ENCODE results near the gene FAM43A. TPM values are rescaled to one million over a fixed set of nuclear protein-coding genes. Genes with fewer than 3 reads are reported as not detected.

FAM43A gene
- 9.3 and 13.9 TPM in 2 replicates for total RNA-seq (ENCODE audit: low replicate concordance)
- long read RNA-seq: 0 reads

GRCh38 chr3:194685718-194686413 is at the start of gene FAM43A:
TSS of gene FAM43A (plus strand) at chr3:194685883. CDS start at chr3:194686827, 944 bp downstream.
- H3K4me3 Mint-ChIP-seq: peak within 1 kb of the TSS; percentile 93
- H3K27me3 Mint-ChIP-seq: peaks cover 57% of the 10 kb centered on the region
- DNase-seq (ENCODE audit: extremely low spot score, unreplicated experiment): peak; percentile 90
- TF ChIP-seq, protein P1, sequence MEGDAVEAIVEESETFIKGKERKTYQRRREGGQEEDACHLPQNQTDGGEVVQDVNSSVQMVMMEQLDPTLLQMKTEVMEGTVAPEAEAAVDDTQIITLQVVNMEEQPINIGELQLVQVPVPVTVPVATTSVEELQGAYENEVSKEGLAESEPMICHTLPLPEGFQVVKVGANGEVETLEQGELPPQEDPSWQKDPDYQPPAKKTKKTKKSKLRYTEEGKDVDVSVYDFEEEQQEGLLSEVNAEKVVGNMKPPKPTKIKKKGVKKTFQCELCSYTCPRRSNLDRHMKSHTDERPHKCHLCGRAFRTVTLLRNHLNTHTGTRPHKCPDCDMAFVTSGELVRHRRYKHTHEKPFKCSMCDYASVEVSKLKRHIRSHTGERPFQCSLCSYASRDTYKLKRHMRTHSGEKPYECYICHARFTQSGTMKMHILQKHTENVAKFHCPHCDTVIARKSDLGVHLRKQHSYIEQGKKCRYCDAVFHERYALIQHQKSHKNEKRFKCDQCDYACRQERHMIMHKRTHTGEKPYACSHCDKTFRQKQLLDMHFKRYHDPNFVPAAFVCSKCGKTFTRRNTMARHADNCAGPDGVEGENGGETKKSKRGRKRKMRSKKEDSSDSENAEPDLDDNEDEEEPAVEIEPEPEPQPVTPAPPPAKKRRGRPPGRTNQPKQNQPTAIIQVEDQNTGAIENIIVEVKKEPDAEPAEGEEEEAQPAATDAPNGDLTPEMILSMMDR (conservative IDR thresholded peaks at IDR 0.05): peak; percentile 33
- H3K9me3 Mint-ChIP-seq: no peaks in the 10 kb centered on the region
- no peaks in the 10 kb centered on the region for H3K36me3 Mint-ChIP-seq
- H3K4me1 Mint-ChIP-seq (ENCODE audit: unreplicated experiment): peaks cover 42% of the 10 kb centered on the region
- peak within 1 kb of the TSS; percentile 81 for H3K27ac Mint-ChIP-seq

- H3K4me1 Mint-ChIP-seq (ENCODE audit: unreplicated experiment): peaks cover 6% of the 10 kb centered on the region
- no peaks in the 10 kb centered on the region for H3K9me3 Mint-ChIP-seq
- TF ChIP-seq, protein P1 (conservative IDR thresholded peaks at IDR 0.05): no peak
- H3K36me3 Mint-ChIP-seq: peaks cover 14% of the 10 kb centered on the region
- H3K27ac Mint-ChIP-seq: peak overlapping the region; percentile 29
- H3K27me3 Mint-ChIP-seq: no peaks in the 10 kb centered on the region
- peak; percentile 57 for DNase-seq (ENCODE audit: extremely low spot score, unreplicated experiment)
- no peak overlapping the region for H3K4me3 Mint-ChIP-seq
Observed at GRCh38 chr3:194637066-194637465, 48.6 kb upstream of the FAM43A start.

- peaks cover 18% of the 10 kb centered on the region for H3K36me3 Mint-ChIP-seq
- no peaks in the 10 kb centered on the region for H3K9me3 Mint-ChIP-seq
- TF ChIP-seq, protein P1 (conservative IDR thresholded peaks at IDR 0.05): no peak
- no peaks in the 10 kb centered on the region for H3K27me3 Mint-ChIP-seq
- H3K27ac Mint-ChIP-seq: peak overlapping the region; percentile 29
- no peak overlapping the region for H3K4me3 Mint-ChIP-seq
- peaks cover 6% of the 10 kb centered on the region for H3K4me1 Mint-ChIP-seq (ENCODE audit: unreplicated experiment)
- peak; percentile 34 for DNase-seq (ENCODE audit: extremely low spot score, unreplicated experiment)
Observed at GRCh38 chr3:194637541-194638400, 47.9 kb upstream of the FAM43A start.

DNA sequence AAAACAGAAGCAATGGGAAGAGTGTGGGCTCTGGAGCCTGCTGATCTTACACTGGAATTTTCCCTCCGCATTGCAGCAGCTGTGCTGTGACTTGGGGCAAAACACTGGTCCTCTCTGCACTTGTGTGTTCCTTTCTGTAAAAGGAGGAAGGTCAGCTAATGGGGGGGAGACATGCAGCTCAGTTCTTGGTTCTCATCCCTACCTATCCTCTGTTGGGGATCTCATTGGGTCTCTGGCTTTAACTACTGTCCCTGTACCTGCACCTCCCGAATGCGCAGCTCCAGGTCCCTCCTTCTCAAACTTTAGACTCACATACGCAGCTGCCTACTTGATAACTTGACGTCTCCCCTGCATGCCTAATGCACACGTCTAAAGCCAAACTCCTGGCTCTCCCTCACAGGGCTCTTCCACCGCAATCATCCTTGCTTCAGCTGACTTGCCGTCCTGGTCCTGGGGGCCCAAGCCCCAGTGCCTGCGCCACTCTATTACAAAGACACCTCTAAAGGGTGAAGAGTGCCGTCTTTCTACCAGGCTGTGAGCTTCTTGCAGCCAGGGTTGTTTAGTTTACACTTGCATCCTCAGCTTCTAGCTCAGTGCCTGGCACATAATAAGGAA is 46.6 kb upstream of the FAM43A start:
- H3K9me3 Mint-ChIP-seq: no peaks in the 10 kb centered on the region
- no peak overlapping the region for H3K4me3 Mint-ChIP-seq
- H3K27me3 Mint-ChIP-seq: no peaks in the 10 kb centered on the region
- peaks cover 27% of the 10 kb centered on the region for H3K36me3 Mint-ChIP-seq
- no peak overlapping the region for H3K27ac Mint-ChIP-seq
- TF ChIP-seq, protein P1 (conservative IDR thresholded peaks at IDR 0.05): no peak
- DNase-seq (ENCODE audit: extremely low spot score, unreplicated experiment): peak; percentile 31
- peaks cover 6% of the 10 kb centered on the region for H3K4me1 Mint-ChIP-seq (ENCODE audit: unreplicated experiment)

DNA sequence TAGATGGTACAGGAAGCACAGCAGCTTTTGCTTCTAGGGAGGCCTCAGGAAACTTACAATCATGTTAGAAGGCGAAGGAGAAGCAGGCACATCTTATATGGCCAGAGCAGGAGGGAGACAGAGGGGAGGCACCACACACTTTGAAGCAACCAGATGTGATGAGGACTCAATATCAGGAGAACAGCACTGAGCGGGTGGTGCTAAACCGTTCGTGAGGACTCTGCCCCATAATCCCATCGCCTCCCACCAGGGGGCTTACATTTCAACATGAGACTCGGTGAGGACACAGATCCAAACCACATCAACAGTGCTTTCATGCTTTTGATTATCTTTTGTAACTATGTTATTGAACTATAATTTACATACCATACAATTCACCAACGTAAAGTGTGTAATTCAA is 44.9 kb upstream of the FAM43A start:
- Mint-ChIP-seq H3K4me3 (no peak overlapping the region), H3K9me3 (no peaks in the 10 kb centered on the region), H3K36me3 (peaks cover 39% of the 10 kb centered on the region), H3K4me1 (ENCODE audit: unreplicated experiment) (peaks cover 6% of the 10 kb centered on the region), H3K27ac (no peak overlapping the region), H3K27me3 (no peaks in the 10 kb centered on the region)
- TF ChIP-seq, protein P1 (conservative IDR thresholded peaks at IDR 0.05): peak; percentile 67
- no peak for DNase-seq (ENCODE audit: extremely low spot score, unreplicated experiment)
